ENCODE results near the gene LIN54.

DNA sequence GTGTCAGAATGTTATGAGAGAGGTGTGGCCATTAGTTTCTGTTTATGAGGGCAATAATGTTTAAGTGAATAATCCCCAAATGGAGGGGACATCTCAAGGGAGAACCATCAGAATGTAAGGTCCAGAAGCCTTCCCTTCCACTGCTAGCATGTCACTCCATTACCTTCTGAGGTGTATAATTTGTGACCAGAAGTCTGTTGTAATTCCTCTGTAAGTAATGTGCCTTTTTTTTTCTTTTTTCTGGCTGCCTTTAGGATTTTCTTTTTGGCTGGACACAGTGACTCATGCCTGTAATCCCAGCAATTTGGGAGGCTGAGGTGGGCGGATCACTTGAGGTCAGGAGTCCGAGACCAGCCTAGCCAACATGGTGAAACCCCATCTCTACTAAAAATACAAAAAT lies 13.6 kb upstream of the LIN54 start:
- TF ChIP-seq YY1 (IDR thresholded peaks at IDR 0.05; ENCODE audit: insufficient read depth, insufficient read length): no peak
- TF ChIP-seq ZNF274 (IDR thresholded peaks at IDR 0.05; ENCODE audit: low read depth, low read length): no peak
